ENCODE results near the gene NR2F2.

The NR2F2 gene

DNA sequence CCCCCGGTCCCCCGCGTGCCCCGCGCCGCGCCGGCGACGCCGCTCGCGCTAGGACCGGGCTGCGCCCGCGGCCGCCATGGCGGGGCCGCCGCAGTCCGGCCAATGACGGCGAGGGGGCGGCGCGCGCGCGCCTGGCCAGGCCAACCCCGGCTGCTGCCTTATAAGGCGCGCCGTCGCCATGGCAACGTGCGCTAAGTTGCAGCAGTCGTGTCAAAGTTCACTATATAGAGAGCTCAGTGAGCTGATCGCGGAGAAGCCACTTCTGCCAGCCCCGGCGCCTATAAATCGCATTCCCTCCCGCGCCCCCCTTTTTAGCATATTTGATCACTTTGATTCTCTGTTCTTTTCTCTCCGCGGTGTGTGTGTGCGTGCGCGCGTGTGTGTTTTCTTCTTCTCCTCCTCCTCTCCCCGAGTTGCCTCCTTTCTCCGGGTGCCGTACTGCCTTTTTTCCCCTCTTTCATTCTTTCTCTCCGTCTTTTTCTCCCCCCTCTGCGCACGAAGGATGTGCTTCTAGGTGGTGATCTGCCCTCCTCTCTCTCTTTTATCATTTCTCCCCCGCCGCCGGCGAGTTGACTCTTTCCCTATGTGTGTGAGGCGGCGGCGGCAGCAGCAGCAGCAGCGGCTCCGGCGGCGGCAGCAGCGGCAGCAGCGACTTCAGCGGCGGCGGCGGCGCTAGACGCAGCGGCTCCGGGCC, at the start of gene NR2F2:
NR2F2 (plus strand) TSS at position 251 of the 694 bp plus-strand sequence. CDS start 1,406 bp downstream, outside the sequence.
- peak; percentile 87 for DNase-seq (ENCODE audit: insufficient read length, low spot score)
- peak; percentile 74 for FAIRE-seq

DNA sequence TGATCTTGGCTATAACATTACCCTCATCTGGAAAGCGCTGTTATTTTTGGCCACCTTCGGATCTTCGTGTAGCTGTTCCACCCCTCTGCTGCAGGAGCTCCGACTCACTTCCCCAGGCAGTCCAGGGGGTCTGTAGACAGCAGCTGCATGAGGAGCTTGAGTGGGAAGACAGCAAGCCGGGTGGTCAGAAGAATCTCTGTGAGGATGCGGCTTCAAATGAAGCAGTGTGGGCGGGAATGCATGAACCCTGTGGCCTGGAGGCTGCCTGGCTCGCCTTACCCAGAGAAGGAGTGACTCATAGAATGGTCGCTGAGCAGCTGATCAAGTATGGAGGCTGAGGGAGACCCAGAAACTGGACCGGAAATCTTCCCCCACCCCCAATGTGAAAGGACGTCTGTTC, 45.2 kb upstream of the NR2F2 start:
- peak; percentile 52 for DNase-seq (ENCODE audit: insufficient read length, low spot score)
- FAIRE-seq, result peak; percentile 71

DNA sequence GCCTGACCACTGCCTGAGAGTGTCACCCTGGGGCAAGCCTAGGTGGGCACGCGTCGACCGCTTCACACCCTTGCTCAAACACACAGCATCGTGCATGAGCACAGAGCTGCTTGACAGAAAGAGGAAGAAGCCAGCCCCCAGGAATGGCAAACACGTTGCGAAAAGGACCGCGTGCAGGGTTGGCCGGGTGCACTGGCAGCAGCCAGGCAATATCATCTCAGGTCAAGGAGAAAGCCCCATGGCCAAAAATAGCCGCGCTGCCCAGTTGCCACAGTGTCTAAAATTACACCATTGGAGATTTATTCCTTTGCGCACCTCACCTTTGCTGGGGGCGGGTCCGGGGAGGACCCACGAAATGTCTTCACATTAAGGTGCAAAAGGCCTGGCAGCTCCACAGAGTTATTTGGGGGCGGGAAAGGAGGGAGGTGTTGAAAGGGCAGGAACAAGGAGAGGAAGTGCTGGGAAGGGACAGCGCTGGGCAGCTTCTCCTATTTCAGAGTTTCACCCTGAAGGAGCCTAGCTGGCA, 44.7 kb upstream of the NR2F2 start:
- no peak for FAIRE-seq
- no peak for DNase-seq (ENCODE audit: insufficient read length, low spot score)

DNA sequence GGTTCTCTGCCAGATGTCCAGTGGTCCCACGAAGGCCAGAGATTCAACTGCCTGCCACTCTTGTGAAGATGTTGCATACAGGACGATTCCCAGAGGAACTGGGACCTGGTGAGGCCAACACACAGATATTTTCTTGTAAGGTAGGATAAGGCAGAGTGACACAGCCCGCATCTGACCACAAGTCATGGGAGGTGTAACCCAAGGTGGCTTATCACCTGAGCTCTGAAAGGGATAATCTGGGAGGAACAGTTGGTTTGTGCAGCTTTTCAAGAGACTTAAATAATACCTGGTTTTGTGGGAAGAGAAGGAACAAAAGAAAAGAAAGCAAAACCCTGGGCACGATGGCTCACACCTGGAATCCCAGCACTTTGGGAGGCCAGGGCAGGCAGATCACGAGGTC, 39.8 kb upstream of the NR2F2 start:
- no peak for DNase-seq (ENCODE audit: insufficient read length, low spot score)
- FAIRE-seq, result no peak

DNA sequence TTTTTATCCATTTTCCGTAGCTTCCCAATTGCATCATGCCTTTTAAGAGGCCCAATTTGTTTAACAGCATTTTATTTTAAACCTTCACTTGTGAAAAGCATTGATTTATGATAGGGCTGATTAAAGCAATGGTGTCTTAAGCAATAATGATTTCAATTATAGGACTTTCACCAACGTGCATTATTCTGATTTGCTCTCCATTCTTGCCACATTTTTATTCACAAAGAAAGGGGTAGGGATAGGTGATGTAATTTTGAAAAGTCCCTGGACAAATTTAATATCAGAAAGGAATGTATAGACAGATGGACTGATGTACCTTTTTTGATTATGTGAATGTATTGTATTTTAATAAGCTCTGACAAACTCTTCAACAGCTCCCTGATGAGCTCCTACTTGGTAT, 37.9 kb upstream of the NR2F2 start:
- DNase-seq (ENCODE audit: insufficient read length, low spot score), result no peak
- FAIRE-seq, result no peak

DNA sequence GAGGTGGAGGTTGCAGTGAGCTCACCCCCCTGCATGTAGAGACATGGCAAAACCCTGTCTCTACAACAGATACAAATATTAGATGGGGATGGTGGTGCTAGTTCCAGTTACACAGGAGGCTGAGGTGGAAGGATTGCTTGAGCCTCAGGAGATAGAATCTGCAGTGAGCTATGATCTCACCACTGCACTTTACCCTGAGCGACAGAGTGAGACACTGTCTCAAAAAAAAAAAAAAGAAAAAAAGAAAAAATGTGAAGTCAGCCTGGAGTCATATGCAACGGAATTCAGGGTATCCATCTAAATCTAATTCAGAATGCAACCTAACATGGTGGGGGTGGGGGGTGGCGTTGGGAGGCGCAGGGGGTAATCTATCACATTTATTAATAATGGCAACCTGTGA, 37.1 kb upstream of the NR2F2 start:
- FAIRE-seq, result no peak
- DNase-seq (ENCODE audit: insufficient read length, low spot score), result no peak

DNA sequence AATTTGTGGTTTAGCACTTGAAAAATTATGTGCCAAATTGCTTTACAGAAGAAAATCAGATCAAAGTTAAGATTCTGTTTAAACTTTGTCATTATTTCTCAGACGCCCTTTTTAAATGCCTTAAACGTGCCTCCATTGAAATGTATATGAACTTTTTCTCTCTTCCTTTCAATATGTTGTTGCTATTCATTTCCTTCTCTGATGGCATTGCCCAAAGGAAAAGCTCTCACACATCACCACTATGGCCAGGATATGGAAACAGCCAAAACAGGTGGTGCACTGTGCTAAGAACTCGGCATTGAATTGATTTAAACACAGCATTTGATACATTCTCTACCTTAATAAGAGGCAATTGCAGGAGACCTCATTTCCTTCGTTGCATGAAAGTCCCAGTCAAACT, 35.7 kb upstream of the NR2F2 start:
- FAIRE-seq (no peak), DNase-seq (ENCODE audit: insufficient read length, low spot score) (no peak)

DNA sequence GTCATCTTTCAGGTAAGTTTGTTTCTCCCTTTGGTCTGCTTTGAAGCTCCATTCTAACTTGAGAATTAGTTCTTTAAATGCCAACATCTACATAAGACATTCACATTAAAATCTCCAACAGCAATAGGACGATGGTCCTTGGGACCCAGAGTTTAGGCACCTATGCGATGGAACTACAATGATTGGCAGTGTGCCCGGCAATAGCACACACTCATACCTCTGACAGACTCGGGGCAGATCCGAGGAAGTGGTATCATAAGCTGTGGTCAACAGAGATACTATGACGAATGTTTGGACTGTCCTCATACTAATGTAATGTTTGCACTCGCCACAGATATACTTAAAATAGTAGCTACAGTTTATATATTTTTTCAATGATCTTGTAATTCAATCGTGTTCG, 34.2 kb upstream of the NR2F2 start:
- peak; percentile 25 for DNase-seq (ENCODE audit: insufficient read length, low spot score)

DNA sequence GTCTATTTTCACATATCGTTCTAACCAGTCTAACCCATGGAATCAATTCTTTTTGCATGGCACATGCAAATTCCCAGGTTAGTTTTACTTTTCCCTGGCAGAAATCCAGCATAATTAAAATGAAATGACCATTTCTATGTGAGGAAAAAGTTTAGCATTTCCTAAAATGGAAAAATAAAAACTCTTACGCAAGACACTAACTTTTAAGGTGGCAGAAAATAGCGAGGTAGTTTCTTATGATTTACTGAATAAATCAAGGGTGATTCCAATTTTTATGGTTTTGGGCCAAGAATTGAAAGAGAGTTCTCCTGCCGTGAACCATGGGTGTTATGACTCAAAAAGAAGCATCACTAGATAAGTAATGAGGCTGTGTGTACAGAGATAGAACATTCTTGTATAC, 32.7 kb upstream of the NR2F2 start:
- no peak for FAIRE-seq
- DNase-seq (ENCODE audit: insufficient read length, low spot score), result no peak

More for the DNA sequence above, 34.2 kb upstream of the NR2F2 start:
- peak; percentile 76 for FAIRE-seq

DNA sequence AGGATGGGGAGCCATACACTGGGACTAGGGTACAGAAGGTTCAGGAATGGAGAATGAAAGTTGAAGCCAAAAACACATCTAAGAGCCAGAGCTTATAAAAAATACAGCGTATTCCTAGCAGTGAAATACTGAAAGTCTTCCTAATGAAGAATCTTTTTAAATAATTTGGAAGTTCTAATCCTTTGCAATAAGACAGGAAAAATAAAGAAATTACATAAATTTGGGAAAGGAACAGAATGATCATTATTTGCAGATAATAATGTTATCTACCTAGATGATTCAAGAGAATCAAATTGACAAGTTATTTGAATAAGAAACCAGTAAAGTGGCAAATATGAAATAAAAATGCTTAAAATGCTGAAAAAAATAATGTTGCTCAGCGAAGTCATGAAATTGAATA, 32.3 kb upstream of the NR2F2 start:
- FAIRE-seq (no peak), DNase-seq (ENCODE audit: insufficient read length, low spot score) (no peak)

DNA sequence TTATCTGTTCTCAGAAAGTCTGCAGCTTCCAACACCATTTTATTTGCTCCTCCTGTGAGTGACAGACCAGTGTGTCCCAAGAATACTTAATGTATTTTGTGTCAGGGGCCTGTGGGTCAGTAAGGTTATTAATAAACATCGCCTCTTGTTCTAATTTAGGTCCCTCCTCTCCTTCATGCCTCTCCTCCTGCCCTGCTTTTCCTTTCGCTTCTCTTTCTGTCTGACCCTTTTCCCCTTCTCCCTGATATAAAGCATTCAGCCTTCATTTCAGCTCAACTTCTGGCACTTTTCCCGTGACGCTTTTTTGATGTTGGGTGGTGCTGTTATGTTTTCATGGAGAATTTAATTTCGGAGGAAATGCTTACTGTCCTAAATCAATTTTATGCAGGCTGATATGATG, 29.7 kb upstream of the NR2F2 start:
- DNase-seq (ENCODE audit: insufficient read length, low spot score), result no peak
- FAIRE-seq, result no peak

DNA sequence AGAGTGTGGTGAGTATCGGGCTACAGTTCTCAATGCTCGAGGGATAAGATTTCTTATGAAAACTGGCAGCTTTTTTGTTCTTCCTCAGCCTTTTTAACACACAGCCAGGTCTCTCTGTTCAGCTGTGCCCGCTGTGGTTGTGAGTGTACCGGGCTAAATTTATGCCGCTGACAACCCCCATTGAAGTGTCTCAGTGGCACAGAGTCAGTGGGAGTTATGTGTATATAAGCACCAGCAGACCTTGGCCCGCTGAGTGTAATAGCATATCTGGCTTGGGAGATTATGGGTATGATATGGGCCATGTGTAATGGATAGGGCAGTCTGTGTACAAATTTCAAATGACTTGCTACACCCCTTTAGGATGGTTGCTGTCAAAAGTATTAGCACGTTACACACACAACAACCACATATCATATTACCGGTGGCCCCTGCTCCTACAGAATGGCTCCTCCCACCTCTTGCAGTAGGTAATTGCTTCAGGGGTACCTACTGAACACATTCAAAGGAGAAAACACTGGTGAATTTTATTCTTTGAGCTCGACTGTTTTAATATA, 26.9 kb upstream of the NR2F2 start:
- no peak for FAIRE-seq

DNA sequence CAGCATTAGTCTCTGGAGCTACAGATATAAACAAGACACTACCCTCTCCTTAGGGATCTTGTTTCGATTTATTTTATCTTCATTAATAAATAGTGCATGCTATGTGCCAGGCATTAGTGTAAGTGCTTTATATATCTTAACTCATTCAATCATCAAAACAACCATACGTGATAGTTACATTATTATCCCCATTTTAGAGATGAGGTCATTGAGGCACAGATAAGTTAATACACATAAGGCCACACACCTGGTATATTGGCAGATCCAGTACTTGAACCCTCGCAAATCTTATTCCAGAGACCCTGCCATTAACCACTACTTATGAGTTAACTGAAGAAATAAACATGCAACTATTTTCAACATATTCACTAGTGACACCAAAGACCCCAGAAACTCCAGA, 25.7 kb upstream of the NR2F2 start:
- DNase-seq (ENCODE audit: insufficient read length, low spot score) (no peak), FAIRE-seq (no peak)

More for the DNA sequence above, 26.9 kb upstream of the NR2F2 start:
- DNase-seq (ENCODE audit: insufficient read length, low spot score), result no peak

DNA sequence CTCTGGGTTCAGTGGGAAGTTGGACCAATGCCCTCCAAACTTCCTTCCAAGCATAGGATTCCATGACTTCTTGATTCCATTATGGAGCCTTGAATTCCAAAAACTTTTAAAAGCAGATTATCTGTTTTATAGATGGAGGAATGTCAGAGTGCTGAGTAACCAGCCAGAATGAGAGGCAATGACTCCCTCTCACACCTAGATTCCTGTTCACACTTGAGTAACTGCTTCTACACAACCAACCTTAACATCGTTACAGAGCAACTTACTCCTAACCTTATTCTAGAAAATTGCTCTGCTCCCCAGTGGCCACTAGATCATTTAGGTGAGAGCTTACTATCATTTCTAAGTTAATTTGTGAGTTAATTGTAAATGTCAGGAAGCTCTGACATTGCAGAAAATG, 24.2 kb upstream of the NR2F2 start:
- FAIRE-seq (no peak), DNase-seq (ENCODE audit: insufficient read length, low spot score) (no peak)

DNA sequence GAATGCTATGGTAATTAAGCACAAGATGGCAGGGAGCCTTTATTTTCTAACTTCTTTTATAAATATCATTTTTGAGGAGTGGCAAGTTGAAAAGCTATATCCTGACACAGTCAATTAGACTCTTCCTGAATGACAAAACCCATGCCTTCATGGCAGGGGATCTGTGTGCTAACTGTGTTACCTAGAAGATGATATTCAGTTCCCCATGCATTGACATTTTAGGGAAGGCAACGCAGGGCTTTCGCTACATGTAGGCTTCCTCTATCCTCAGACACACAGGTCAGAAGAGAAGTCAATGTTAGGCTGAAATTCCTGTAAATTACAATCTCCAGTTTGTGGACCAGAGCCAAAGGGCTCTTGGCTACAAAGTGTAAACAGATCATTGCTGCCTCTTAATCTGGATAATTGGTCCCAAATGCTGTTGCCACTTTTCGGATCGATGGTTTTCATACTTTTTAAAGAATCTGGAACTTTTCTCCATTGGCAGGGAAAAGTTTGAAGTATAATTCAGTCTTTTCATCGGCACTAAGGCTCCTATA, 22.6 kb upstream of the NR2F2 start:
- FAIRE-seq, result no peak

DNA sequence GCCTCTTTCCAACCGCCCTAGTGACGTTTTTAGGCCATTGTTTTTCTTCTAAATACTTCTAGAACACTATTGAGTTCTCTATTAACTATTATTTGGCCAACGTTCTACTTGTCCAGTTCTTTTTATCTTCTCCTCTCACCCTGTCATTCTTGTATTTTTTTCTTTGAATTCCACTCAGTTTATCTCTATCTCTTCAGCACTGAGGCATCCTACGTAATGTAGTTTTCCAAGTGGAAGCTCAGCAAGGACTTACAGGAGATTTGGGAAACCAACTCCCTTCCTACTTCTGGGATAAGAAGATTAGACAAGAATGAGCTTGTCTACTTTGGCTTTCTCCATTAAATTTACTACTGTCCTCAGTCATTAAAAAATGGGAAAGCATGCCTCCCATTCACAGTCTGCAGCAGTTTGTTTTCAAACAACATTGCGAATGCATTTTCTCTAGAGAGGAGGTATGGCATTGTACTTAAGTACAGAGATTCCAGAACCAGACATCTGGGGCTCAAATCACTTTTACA, 21.3 kb upstream of the NR2F2 start:
- FAIRE-seq (no peak), DNase-seq (ENCODE audit: insufficient read length, low spot score) (no peak)

More for the DNA sequence above, 22.6 kb upstream of the NR2F2 start:
- DNase-seq (ENCODE audit: insufficient read length, low spot score), result no peak

DNA sequence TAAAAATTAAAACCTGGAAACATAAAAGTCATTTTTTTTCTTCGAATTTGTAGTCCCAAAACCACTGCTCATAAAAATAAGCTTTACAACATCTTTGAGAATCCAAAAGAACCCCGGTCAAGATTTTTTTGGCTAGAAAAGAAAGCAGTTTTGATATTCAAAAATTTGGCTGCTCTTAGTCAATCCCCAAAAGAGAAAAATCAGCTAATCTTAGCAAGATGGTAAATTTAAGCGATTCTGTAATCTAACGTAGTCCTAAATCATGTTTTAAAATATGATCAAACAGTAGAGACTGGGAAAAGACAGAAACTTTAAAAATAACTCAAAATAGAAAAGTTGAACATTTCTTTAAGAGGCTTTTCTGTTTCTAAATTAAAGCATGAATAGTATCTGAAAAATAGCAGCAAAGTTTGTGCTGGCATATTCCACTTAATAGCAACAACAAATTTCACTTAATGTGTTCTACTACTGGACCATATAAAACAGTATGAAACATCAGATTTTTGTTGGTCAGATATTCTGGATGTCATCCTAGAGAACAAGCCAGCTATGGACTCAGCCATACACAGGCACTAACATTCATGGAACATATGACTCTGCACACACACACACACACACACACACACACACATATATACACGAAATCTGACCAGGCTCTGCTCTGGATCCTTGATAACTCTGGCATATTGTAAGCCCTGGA, 19.1 kb upstream of the NR2F2 start:
- no peak for FAIRE-seq

DNA sequence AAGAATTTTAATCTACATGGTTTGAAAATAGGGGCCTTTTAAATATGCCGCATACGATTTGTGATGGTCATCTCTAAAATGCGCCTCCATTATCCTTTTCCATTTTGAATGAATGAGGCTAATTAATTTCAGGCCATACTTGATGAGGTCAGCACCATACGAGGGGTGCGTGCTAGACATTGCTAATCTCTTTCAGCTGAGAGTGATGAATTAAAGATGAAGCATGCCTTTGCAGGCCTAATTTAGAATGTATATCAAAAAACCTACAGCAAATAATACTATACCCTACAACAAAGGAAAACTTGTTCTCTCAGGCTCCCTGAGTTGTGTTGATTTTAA, 18.6 kb upstream of the NR2F2 start:
- DNase-seq (ENCODE audit: insufficient read length, low spot score), result no peak
- FAIRE-seq, result no peak

More for the DNA sequence above, 19.1 kb upstream of the NR2F2 start:
- no peak for DNase-seq (ENCODE audit: insufficient read length, low spot score)

DNA sequence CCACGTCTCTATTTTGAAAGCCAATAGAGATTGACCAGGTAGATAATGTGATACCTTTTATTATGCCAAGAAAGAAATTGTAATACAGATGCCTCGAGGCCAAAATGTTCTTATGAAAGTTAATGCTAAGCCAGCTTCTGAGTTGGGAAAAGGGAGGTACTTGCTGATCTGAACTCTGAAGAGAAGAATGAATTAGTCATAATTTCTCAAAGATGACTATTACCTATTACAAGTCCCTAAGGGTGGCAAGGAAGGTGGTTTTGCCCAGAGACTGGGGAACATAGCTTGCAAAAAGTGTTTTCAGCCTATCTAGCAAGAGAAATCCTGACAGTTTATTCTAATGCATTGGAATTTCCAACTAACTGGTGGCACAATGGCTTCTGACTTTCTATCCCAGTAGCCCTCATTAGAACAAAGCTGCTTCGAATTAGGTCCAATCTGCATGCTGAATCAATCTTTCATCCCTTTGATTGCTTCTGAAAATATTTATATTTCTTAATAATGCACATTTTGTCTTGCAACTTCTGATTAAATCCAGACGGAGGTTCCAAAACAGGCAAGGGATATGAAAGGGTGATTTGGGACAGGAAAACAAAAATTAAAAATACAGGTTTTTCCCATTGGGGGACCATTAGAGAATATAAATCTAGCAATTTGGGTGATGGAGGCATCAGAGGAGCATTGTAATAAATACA, 17.7 kb upstream of the NR2F2 start:
- no peak for DNase-seq (ENCODE audit: insufficient read length, low spot score)
- FAIRE-seq, result no peak

DNA sequence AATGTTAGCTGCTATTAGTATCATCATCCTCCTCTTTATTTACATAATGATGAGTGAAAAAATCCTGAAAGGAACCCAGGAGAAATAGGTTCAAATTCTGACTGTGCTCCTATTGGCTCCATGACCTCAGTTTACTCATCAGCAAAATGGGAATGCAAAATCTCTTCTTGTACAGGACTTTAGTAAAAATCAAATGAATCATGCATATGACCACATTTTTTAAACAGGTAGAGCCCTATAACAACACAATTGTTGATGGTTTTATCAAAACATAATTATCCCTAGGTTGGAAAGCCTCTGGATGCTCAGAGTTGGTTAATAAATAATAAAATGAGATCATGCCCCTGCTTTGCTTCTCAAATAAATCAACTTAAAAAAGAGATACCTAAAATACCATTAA, 16.0 kb upstream of the NR2F2 start:
- no peak for FAIRE-seq
- DNase-seq (ENCODE audit: insufficient read length, low spot score), result no peak

DNA sequence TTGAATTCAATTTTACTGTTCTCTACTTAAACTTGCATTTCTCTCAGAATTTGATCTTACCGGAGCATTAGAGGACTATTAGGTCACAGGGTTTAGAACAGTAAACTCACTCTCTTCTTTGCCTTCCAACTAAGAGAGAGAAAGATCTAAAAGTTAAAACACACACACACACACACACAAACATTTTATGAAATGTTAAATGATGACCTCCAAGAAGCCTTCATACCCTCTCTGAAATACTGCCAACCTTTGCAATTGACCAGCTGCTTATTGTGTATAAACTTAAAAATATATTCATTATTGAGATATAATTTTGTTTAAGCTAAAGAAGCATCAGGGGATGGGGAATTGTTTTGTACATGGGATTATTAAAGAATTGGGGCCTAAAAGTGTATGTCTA, 15.5 kb upstream of the NR2F2 start:
- FAIRE-seq, result no peak
- no peak for DNase-seq (ENCODE audit: insufficient read length, low spot score)
